Right lobe of liver (tissue), 6 donors: ENCODE measurements around the gene SLC44A4. TPM values are rescaled to one million over a fixed set of nuclear protein-coding genes. Genes with fewer than 3 reads are reported as not detected.

ENCODE experiments used
- ATAC-seq, 4 donors: fragments of 200-7000 bp; cut with Tn5 transposase; one replicate each; pipeline ENCODE4 v1.9.1; 2020; ENCODE audit warnings: mild to moderate bottlenecking in 4 of 4, moderate library complexity in 4 of 4
- DNase-seq, 3 donors: peaks; one replicate each; pipeline ENCODE4 v3.0.0-alpha.2; 2020
- H3K27ac ChIP-seq, 3 donors: fragments of 200-600 bp; one replicate each; pipeline ENCODE4 v1.8.0; 2022
- H3K27me3 ChIP-seq, 2 donors: fragments of 200-600 bp; one replicate each; pipeline ENCODE4 v1.8.0; 2022
- H3K36me3 ChIP-seq, 4 donors: fragments of 200-600 bp; sonication (generic) in 1 of 4; one replicate each; pipeline versions ENCODE4 v1.5.1 to v1.8.0; 2017 to 2022; ENCODE audit warnings: control low read depth in 1 of 4
- H3K4me1 ChIP-seq, 4 donors: fragments of 200-600 bp; sonication (generic) in 1 of 4; one replicate each; pipeline versions ENCODE4 v1.5.1 to v1.8.0; 2017 to 2022; ENCODE audit warnings: control low read depth in 1 of 4
- H3K4me3 ChIP-seq, 3 donors: fragments of 200-600 bp; one replicate each; pipeline ENCODE4 v1.8.0; 2022
- H3K9me3 ChIP-seq, 4 donors: fragments of 200-600 bp; sonication (generic) in 1 of 4; one replicate each; pipeline versions ENCODE4 v1.5.1 to v1.8.0; 2017 to 2022; ENCODE audit warnings: control low read depth in 1 of 4
- CTCF ChIP-seq, 4 donors: fragments of 200-600 bp in 3 of 4; fragments of 450-650 bp in 1 of 4; IDR thresholded peaks; one replicate each; pipeline versions ENCODE4 v1.5.1 to v1.8.0; 2016 to 2022; ENCODE audit warnings: antibody characterized with exemption in 4 of 4, mild to moderate bottlenecking in 2 of 4
- POLR2A ChIP-seq: fragments of 450-650 bp; IDR thresholded peaks from one replicate; pipeline ENCODE4 v1.6.1; 2017; ENCODE audit warnings: antibody characterized with exemption, mild to moderate bottlenecking
- whole genome bisulfite sequencing: methylation state at CpG from one replicate; pipeline ENCODE4 v1.1.6; 2018; ENCODE audit warnings: low coverage, low lambda C conversion rate; ENCODE audit not compliant: insufficient coverage; ENCODE audit errors: missing lambda C conversion rate; 5-methylcytosine and 5-hydroxymethylcytosine counted together
- intact Hi-C, 2 donors: fragments of 100-400 bp; cut with DNase I; formaldehyde crosslinking; loops; one replicate each; pipeline versions ENCODE4 v1.11.2 to v1.14.1; 2022
- total RNA-seq, 6 experiments: library from RNA; depleted of rRNA in 2 of 6; stranded (reverse); fragments of >200 nt in 2 of 6; fragmentation: NEBNext Ultra II Directional in 3 of 6; extraction: Animal tissue kit (Norgen Biotek cat#: 25700) in 3 of 6; gene quantifications; one replicate each; pipeline versions ENCODE4 v1.1.0 to v1.2.4, GENCODE V29; 2016 to 2023
- donor health status: DM: no; HTN: yes; CAD: no.
- donor health status: DM: no; HTN: no; CAD: no.
- donor health status: DM: no; HTN: no; CAD: no.
- donor health status: DM: no; HTN: yes; CAD: no.
- donor health status: DM: no; HTN: yes; CAD: no.

SLC44A4 gene
- total RNA-seq, 6 experiments from 2014 or later, result 0.09 to 0.25 TPM; not detected in 4

- H3K36me3 ChIP-seq, result peaks cover 0 to 46% (median 13%) of the 10 kb centered on the region in 4 donors
- no peak overlapping the region for H3K27ac ChIP-seq
- TF ChIP-seq POLR2A (no peak), CTCF (IDR thresholded peaks at IDR 0.05) (no peak)
- WGBS, result 86% methylated on average over 6 of the region's 6 CpGs
- no peaks in the 10 kb centered on the region for H3K27me3 ChIP-seq
- intact Hi-C loops, result no loop called here
- ATAC-seq (no peak), DNase-seq (no peak)
- H3K9me3 ChIP-seq, result no peaks in the 10 kb centered on the region
- H3K4me1 ChIP-seq, result no peaks in the 10 kb centered on the region
- H3K4me3 ChIP-seq, result no peak overlapping the region
Measured at GRCh38 chr6:31882344-31882743, 3.5 kb upstream of the SLC44A4 start.

GRCh38 chr6:31881136-31881859 is 2.5 kb upstream of the SLC44A4 start:
- H3K4me1 ChIP-seq, result no peaks in the 10 kb centered on the region
- TF ChIP-seq POLR2A (no peak), CTCF (IDR thresholded peaks at IDR 0.05) (no peak)
- no peak for DNase-seq
- intact Hi-C loops, result no loop called here
- no peaks in the 10 kb centered on the region for H3K9me3 ChIP-seq
- WGBS, result 90% methylated on average over 9 of the region's 9 CpGs
- no peaks in the 10 kb centered on the region for H3K27me3 ChIP-seq
- H3K4me3 ChIP-seq, result no peak overlapping the region
- peaks cover 0 to 37% (median 9%) of the 10 kb centered on the region in 4 donors for H3K36me3 ChIP-seq
- no peak for ATAC-seq
- no peak overlapping the region for H3K27ac ChIP-seq

GRCh38 chr6:31880616-31881015 is 1.8 kb upstream of the SLC44A4 start:
- no peak overlapping the region for H3K4me3 ChIP-seq
- no peaks in the 10 kb centered on the region for H3K27me3 ChIP-seq
- TF ChIP-seq CTCF (IDR thresholded peaks at IDR 0.05), result no peak
- no peak for TF ChIP-seq POLR2A
- WGBS, result 88% methylated on average over 8 of the region's 10 CpGs
- ATAC-seq (no peak), DNase-seq (no peak)
- intact Hi-C loops, result no loop called here
- no peak overlapping the region for H3K27ac ChIP-seq
- peaks cover 0 to 31% (median 8%) of the 10 kb centered on the region in 4 donors for H3K36me3 ChIP-seq
- no peaks in the 10 kb centered on the region for H3K4me1 ChIP-seq
- H3K9me3 ChIP-seq, result no peaks in the 10 kb centered on the region

GRCh38 chr6:31879901-31880300 is 1.1 kb upstream of the SLC44A4 start:
- H3K27me3 ChIP-seq, result no peaks in the 10 kb centered on the region
- H3K9me3 ChIP-seq, result no peaks in the 10 kb centered on the region
- WGBS, result 92% methylated on average over 5 of the region's 10 CpGs
- intact Hi-C loops, result loop anchor here in 1 of 2 donors (10.0 kb wide), 1 partner anchor 205 kb away; no protein-coding TSS in a partner anchor
- no peak overlapping the region for H3K4me3 ChIP-seq
- TF ChIP-seq CTCF (IDR thresholded peaks at IDR 0.05) (no peak), POLR2A (no peak)
- ATAC-seq, result no peak
- no peak for DNase-seq
- H3K36me3 ChIP-seq, result peaks cover 0 to 24% (median 8%) of the 10 kb centered on the region in 4 donors
- no peak overlapping the region for H3K27ac ChIP-seq
- no peaks in the 10 kb centered on the region for H3K4me1 ChIP-seq
